Activated CD8-positive, alpha-beta T cell treated with anti-CD3 and anti-CD28 coated beads for 36 hours (primary cell): ENCODE data around the gene ZNF771. TPM values are rescaled to one million over a fixed set of nuclear protein-coding genes. Genes with fewer than 3 reads are reported as not detected.

Experiments
- ATAC-seq: fragments of 200-7000 bp; cut with Tn5 transposase; one replicate; pipeline ENCODE4 v1.10.0; 2021; ENCODE audit warnings: mild to moderate bottlenecking, moderate library complexity
- CTCF ChIA-PET: fragments of 350-600 bp; sonication (Branson Sonifier 250); formaldehyde crosslinking; loops from one replicate; lab custom pipeline; 2021; ENCODE audit warnings: antibody characterized with exemption; lab: Charles Lee
- POLR2A ChIA-PET: fragments of 350-600 bp; sonication (Branson Sonifier 250); formaldehyde crosslinking; loops from one replicate; lab custom pipeline; 2021; ENCODE audit warnings: antibody characterized with exemption; lab: Charles Lee
- DNase-seq: peaks from one replicate; pipeline ENCODE4 v3.0.0-alpha.2; 2020
- H3K27ac Mint-ChIP-seq: one replicate; pipeline ENCODE4 v1.8.0; 2021; ENCODE audit warnings: mild to moderate bottlenecking, mixed read lengths
- H3K27me3 Mint-ChIP-seq: one replicate; pipeline ENCODE4 v1.8.0; 2021; ENCODE audit warnings: mixed read lengths
- H3K36me3 Mint-ChIP-seq: one replicate; pipeline ENCODE4 v1.8.0; 2021; ENCODE audit warnings: low read depth, mixed read lengths
- H3K4me1 Mint-ChIP-seq: one replicate; pipeline ENCODE4 v1.8.0; 2021; ENCODE audit warnings: low read depth, mixed read lengths
- H3K4me3 Mint-ChIP-seq: one replicate; pipeline ENCODE4 v1.8.0; 2021; ENCODE audit warnings: mild to moderate bottlenecking, moderate library complexity, mixed read lengths
- H3K9me3 Mint-ChIP-seq: one replicate; pipeline ENCODE4 v1.8.0; 2021; ENCODE audit warnings: mixed read lengths
- CTCF ChIP-seq: fragments of 200-600 bp; IDR thresholded peaks from one replicate; pipeline ENCODE4 v1.8.0; 2022; ENCODE audit warnings: antibody characterized with exemption, mild to moderate bottlenecking
- intact Hi-C: fragments of 100-400 bp; cut with micrococcal nuclease; formaldehyde crosslinking; loops from one replicate; pipeline ENCODE4 v1.10.0; 2022
- total RNA-seq, 2 experiments: library from RNA; stranded (reverse); gene quantifications; one replicate each; pipeline ENCODE4 v1.2.3, GENCODE V29; 2021

The ZNF771 gene
- total RNA-seq, 2 experiments from 2014 or later = 5.4 to 6.6 TPM

GRCh38 chr16:30416047-30416603 lies 8.7 kb downstream of the ZNF771 start:
- ATAC-seq (no peak), DNase-seq (no peak)
- Mint-ChIP-seq H3K4me1 (peaks cover 32% of the 10 kb centered on the region), H3K27ac (no peak overlapping the region), H3K4me3 (no peak overlapping the region), H3K9me3 (no peaks in the 10 kb centered on the region), H3K27me3 (no peaks in the 10 kb centered on the region), H3K36me3 (peaks cover 45% of the 10 kb centered on the region)
- ChIA-PET POLR2A (interaction anchor here (1.2 to 4.2 kb wide), 6 partner anchors 10 to 119 kb away, joined by 3 to 38 read pairs (median 6); partner anchors contain the start of genes DCTPP1 and ZNF771), CTCF (interaction anchor here (1.1 to 3.6 kb wide), 6 partner anchors 8 to 199 kb away, joined by 3 to 36 read pairs (median 4); partner anchors contain the start of genes DCTPP1 and ZNF771)
- intact Hi-C loops = no loop called here
- no peak for TF ChIP-seq CTCF

GRCh38 chr16:30416624-30417528 lies 9.5 kb downstream of the ZNF771 start:
- intact Hi-C loops = no loop called here
- peak overlapping the region; percentile 12 for H3K27ac Mint-ChIP-seq

GRCh38 chr16:30417529-30418349 lies 10.3 kb downstream of the ZNF771 start:
- ATAC-seq (peak; percentile 90), DNase-seq (peak; percentile 89)
- Mint-ChIP-seq H3K27me3 (no peaks in the 10 kb centered on the region), H3K36me3 (peaks cover 44% of the 10 kb centered on the region), H3K4me1 (peaks cover 30% of the 10 kb centered on the region), H3K27ac (no peak overlapping the region), H3K9me3 (no peaks in the 10 kb centered on the region), H3K4me3 (peak overlapping the region; percentile 58)
- ChIA-PET CTCF (interaction anchor here (0.7 to 3.6 kb wide), 15 partner anchors 9 to 198 kb away, joined by 3 to 36 read pairs (median 4); partner anchors contain the start of genes DCTPP1, ZNF48 and ZNF771), POLR2A (interaction anchor here (0.6 to 4.2 kb wide), 30 partner anchors 8 to 683 kb away, joined by 3 to 38 read pairs (median 3); partner anchors contain the start of genes ALDOA, DCTPP1, SEPHS2 and ZNF48)
- TF ChIP-seq CTCF = no peak
- intact Hi-C loops = no loop called here

More at GRCh38 chr16:30416624-30417528, 9.5 kb downstream of the ZNF771 start:
- Mint-ChIP-seq H3K36me3 (peaks cover 44% of the 10 kb centered on the region), H3K4me1 (peaks cover 34% of the 10 kb centered on the region), H3K9me3 (no peaks in the 10 kb centered on the region), H3K4me3 (peak overlapping the region; percentile 36), H3K27me3 (no peaks in the 10 kb centered on the region)
- ATAC-seq (no peak), DNase-seq (no peak)
- no peak for TF ChIP-seq CTCF
- ChIA-PET POLR2A (interaction anchor here (0.7 to 4.2 kb wide), 18 partner anchors 9 to 458 kb away, joined by 3 to 38 read pairs (median 4); partner anchors contain the start of genes ALDOA, DCTPP1 and ZNF771), CTCF (interaction anchor here (0.7 to 3.6 kb wide), 14 partner anchors 9 to 199 kb away, joined by 3 to 36 read pairs (median 4); partner anchors contain the start of genes DCTPP1 and ZNF771)

- ChIA-PET POLR2A (interaction anchor here (0.6 to 4.2 kb wide), 28 partner anchors 8 to 682 kb away, joined by 3 to 38 read pairs (median 3); partner anchors contain the start of genes DCTPP1, SEPHS2, ZNF48 and ZNF771), CTCF (interaction anchor here (0.9 to 3.6 kb wide), 14 partner anchors 8 to 197 kb away, joined by 3 to 36 read pairs (median 4); partner anchors contain the start of genes DCTPP1, ZNF48 and ZNF771)
- Mint-ChIP-seq H3K27ac (peak overlapping the region; percentile 79), H3K4me3 (peak overlapping the region; percentile 58), H3K36me3 (peaks cover 42% of the 10 kb centered on the region), H3K9me3 (no peaks in the 10 kb centered on the region), H3K27me3 (no peaks in the 10 kb centered on the region), H3K4me1 (peaks cover 28% of the 10 kb centered on the region)
- TF ChIP-seq CTCF = no peak
- intact Hi-C loops = no loop called here
- DNase-seq = no peak
- no peak for ATAC-seq
Measured at GRCh38 chr16:30418350-30419181, 11.2 kb downstream of the ZNF771 start.
